ENCODE measurements around the gene GTSE1.
A peak's percentile ranks its signal among the peaks of the same experiment; 100 is the strongest.

The GTSE1 gene

DNA sequence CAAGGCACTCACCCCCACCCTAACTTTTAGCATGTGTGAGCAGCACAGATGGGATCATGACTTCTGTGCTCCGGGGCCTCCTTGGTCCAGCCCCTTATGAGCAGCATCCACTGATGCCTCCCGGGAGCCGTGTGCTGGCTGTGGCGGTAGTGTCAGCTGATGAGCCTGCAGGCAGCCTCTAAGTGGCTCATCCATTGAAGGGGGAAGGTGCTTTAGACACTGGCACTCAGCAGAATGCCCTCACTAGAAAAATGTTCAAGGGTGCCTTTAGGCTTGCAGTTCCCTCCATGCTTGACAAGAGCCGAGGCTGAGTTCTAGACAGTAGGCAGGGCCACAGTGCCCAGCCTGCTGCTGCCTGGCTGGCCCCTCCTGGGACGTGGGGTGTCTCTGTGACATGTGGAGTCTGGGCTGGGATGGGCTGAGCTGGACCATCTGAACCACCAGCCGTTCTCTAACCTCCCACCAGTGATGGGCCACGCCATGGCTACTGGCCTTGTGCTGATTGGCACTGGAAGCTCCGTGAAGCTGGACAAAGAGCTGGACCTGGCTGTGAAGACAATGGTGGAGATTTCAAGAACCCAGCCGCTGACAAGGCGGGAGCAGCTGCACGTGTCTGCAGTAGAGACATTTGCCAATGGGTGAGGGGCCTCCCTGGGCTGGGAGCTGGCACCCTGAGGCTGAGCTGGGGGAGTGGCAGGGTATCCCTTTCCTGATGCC is 23.1 kb upstream of the GTSE1 start:
- Histone ChIP-seq H3K36me3 (ENCODE audit: control insufficient read depth in 1 of 2, insufficient read depth in 2 of 2, low read length in 2 of 2) (peaks cover 36 to 65% of the 10 kb centered on the region in 2 donors), H3K9me3 (ENCODE audit: control insufficient read depth in 1 of 2, low read length in 2 of 2) (no peaks in the 10 kb centered on the region), H3K9ac (ENCODE audit: low read depth in 1 of 2, low read length in 2 of 2) (no peak overlapping the region), H3K4me1 (ENCODE audit: control insufficient read depth in 1 of 2, insufficient read depth in 2 of 2, low read length in 2 of 2) (peaks cover 14% of the 10 kb centered on the region in 2 donors), H3K4me3 (ENCODE audit: low read depth in 1 of 2, low read length in 2 of 2) (no peak overlapping the region), H3K27ac (ENCODE audit: low read depth, low read length) (no peak overlapping the region), H3K27me3 (ENCODE audit: control insufficient read depth in 1 of 2, insufficient read depth in 2 of 2, low read length in 2 of 2) (no peaks in the 10 kb centered on the region)

DNA sequence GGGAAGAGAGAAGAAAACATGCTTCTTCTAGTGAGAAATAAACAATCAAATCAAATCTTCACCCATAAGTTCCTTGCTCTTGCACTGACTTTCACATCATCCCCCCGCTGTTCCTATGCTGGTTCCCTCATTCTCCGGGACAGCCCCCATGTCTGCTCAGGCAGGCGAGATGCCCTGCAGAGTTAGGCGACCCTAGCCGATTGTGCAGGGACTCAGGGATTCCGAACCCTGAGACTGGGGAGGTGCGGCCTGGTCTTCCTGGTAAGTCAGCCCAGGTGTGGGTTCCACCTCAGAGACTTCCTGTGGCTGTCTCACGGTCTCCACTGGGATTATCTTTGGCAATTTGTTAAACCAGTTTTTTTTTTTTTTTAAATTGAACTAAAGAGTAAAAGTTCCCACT is 22.3 kb upstream of the GTSE1 start:
- no peak overlapping the region for H3K9ac ChIP-seq (ENCODE audit: low read depth in 1 of 2, low read length in 2 of 2)
- H3K4me1 ChIP-seq (ENCODE audit: control insufficient read depth in 1 of 2, insufficient read depth in 2 of 2, low read length in 2 of 2), result peaks cover 8 to 9% of the 10 kb centered on the region in 2 donors
- peaks cover 43 to 72% of the 10 kb centered on the region in 2 donors for H3K36me3 ChIP-seq (ENCODE audit: control insufficient read depth in 1 of 2, insufficient read depth in 2 of 2, low read length in 2 of 2)

DNA sequence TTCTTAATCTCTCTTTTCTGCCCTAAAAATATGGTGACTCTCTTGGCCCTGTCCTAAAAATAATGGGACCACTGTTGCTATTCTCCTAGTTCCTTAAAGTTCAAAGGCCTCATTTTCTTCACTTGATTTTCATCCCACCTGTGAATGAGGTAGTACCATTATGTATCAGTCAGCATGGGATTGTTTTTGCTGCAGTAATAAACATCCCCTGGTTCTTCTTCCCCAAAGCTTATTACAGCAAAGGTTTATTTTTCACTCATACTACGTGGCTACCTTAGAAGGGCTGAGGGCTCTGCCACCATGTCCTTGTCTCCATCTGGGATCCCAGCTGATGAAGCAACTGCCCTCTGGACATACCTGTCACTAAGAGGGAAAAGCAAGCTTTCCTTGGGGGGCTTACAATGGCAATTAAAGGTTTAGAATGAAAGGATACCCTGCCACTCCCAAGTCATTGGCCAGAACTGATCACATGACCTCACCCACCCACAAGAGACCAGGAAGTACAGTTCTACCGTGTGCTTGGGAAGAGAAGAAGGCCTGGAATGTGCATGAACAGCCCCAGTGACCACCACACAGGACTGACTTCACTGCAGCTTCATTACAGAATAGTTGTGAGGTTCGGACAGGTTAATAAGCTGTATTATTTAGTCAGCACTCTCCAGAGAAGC is 21.1 kb upstream of the GTSE1 start:
- Histone ChIP-seq H3K4me1 (ENCODE audit: control insufficient read depth in 1 of 2, insufficient read depth in 2 of 2, low read length in 2 of 2) (peaks cover 0 to 2% of the 10 kb centered on the region in 2 donors), H3K36me3 (ENCODE audit: control insufficient read depth in 1 of 2, insufficient read depth in 2 of 2, low read length in 2 of 2) (peaks cover 51 to 81% of the 10 kb centered on the region in 2 donors), H3K27ac (ENCODE audit: low read depth, low read length) (no peak overlapping the region), H3K4me3 (ENCODE audit: low read depth in 1 of 2, low read length in 2 of 2) (no peak overlapping the region), H3K27me3 (ENCODE audit: control insufficient read depth in 1 of 2, insufficient read depth in 2 of 2, low read length in 2 of 2) (no peaks in the 10 kb centered on the region), H3K9me3 (ENCODE audit: control insufficient read depth in 1 of 2, low read length in 2 of 2) (no peaks in the 10 kb centered on the region), H3K9ac (ENCODE audit: low read depth in 1 of 2, low read length in 2 of 2) (no peak overlapping the region)

More for the DNA sequence above, 22.3 kb upstream of the GTSE1 start:
- no peak overlapping the region for H3K4me3 ChIP-seq (ENCODE audit: low read depth in 1 of 2, low read length in 2 of 2)
- no peak overlapping the region for H3K27ac ChIP-seq (ENCODE audit: low read depth, low read length)
- H3K27me3 ChIP-seq (ENCODE audit: control insufficient read depth in 1 of 2, insufficient read depth in 2 of 2, low read length in 2 of 2), result no peaks in the 10 kb centered on the region
- no peaks in the 10 kb centered on the region for H3K9me3 ChIP-seq (ENCODE audit: control insufficient read depth in 1 of 2, low read length in 2 of 2)

DNA sequence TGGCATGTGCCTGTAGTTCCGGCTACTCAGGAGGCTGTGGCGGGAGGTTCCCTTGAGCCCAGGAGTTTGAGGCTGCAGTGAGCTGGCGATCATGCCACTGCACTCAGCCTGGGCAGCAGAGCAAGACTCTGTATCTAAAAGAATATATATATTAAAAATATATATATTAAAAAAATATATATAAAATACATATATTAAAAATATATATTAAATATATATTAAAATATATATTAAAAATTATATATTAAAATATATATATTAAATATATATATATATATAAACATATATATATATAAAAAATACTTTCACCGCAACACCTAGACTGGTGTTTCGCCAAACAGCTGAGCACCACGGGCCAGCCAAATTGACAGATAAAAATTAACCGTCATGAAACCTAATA is 20.1 kb upstream of the GTSE1 start:
- peaks cover 56 to 88% of the 10 kb centered on the region in 2 donors for H3K36me3 ChIP-seq (ENCODE audit: control insufficient read depth in 1 of 2, insufficient read depth in 2 of 2, low read length in 2 of 2)

DNA sequence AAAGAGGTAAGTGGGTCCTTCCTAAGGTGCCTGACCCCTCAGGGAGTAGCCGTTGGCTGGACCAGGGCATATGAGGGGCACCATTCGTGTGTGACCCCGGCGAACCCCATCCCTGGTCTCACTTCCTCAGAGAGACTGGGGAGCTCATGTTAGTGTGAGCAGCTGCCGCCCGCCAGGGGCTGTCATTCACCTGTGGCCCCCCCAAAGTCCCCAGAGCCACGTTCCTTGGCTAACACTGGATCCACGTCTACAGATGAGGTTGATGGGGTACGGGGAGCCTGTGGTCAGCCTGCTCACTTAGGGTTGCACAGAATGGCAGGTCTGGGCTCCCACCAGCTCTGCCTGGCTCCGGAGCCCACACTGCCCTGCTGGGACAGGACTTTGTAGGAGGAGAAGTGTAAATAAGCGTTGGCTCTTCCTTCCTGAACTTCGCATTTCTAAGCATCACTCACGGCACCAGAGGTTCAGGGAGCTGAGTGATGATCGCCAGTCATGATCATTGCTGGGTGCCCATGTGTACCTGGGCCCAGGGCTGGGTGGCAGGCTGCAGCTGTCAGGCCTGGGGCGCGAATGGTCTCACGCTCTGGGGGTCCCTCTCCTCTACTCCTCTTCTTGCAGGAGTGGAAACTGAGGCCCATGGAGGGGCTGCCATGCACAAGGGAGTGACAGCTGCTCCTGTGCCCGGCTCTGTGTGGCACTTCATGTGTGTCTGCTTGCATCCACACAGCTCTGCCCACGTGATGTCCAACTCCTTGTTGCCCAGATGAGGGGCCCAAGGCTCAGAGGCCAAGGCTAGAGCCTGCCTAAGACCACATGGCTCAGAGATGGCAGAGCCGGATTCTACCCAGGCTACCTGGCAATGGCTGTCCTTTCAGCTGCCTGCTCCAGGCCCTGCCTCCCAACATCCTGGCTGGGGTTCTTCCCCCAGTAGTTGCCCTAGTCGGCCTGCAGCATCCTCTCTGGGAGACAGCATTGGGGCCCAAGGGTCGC is 17.7 kb upstream of the GTSE1 start:
- Histone ChIP-seq H3K27me3 (ENCODE audit: control insufficient read depth in 1 of 2, insufficient read depth in 2 of 2, low read length in 2 of 2) (no peaks in the 10 kb centered on the region), H3K4me3 (ENCODE audit: low read depth in 1 of 2, low read length in 2 of 2) (no peak overlapping the region), H3K9ac (ENCODE audit: low read depth in 1 of 2, low read length in 2 of 2) (no peak overlapping the region), H3K27ac (ENCODE audit: low read depth, low read length) (no peak overlapping the region), H3K9me3 (ENCODE audit: control insufficient read depth in 1 of 2, low read length in 2 of 2) (no peaks in the 10 kb centered on the region), H3K36me3 (ENCODE audit: control insufficient read depth in 1 of 2, insufficient read depth in 2 of 2, low read length in 2 of 2) (peaks cover 46 to 85% of the 10 kb centered on the region in 2 donors), H3K4me1 (ENCODE audit: control insufficient read depth in 1 of 2, insufficient read depth in 2 of 2, low read length in 2 of 2) (peaks cover 0 to 9% of the 10 kb centered on the region in 2 donors)

More for the DNA sequence above, 20.1 kb upstream of the GTSE1 start:
- H3K27me3 ChIP-seq (ENCODE audit: control insufficient read depth in 1 of 2, insufficient read depth in 2 of 2, low read length in 2 of 2), result no peaks in the 10 kb centered on the region
- H3K9me3 ChIP-seq (ENCODE audit: control insufficient read depth in 1 of 2, low read length in 2 of 2), result no peaks in the 10 kb centered on the region
- no peak overlapping the region for H3K4me3 ChIP-seq (ENCODE audit: low read depth in 1 of 2, low read length in 2 of 2)
- peaks cover 0 to 9% of the 10 kb centered on the region in 2 donors for H3K4me1 ChIP-seq (ENCODE audit: control insufficient read depth in 1 of 2, insufficient read depth in 2 of 2, low read length in 2 of 2)
- no peak overlapping the region for H3K27ac ChIP-seq (ENCODE audit: low read depth, low read length)
- H3K9ac ChIP-seq (ENCODE audit: low read depth in 1 of 2, low read length in 2 of 2), result no peak overlapping the region

DNA sequence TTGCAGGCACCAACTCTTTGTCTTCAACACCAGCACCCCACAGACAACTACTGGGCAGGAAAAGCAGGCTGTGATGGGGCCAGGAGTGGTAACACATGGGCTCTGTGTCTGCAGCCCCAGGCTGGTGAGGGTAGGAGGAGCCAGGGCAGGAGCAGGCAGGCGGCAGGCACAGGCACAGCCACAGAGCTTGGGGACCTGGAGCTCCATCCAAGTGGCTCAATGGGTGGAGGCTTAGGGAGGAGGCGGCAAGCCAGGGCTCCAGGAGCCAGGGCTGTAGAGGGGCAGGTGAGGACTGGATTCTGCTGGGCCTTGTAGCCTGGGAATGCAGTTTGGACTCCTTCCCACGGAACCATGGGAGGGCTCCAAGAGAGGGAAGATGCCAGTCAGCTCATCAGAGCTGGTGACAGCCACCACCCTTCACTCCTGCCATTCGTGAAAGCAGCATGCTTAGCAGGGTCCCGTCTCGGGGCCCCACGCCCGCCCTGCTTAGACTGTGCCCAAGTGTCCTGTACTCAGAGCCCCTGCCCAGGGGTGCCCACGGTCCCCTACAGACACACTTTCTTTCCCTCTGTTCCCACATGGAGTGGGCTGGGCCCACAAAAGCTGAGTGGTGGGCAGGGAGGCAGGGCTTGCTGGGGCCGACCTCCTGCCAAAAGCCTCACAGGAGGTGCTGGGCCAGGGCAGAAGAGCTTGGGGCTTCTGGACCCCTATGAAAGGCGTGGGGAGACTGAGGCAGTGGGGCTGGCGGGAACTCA is 16.4 kb upstream of the GTSE1 start:
- peaks cover 0 to 9% of the 10 kb centered on the region in 2 donors for H3K4me1 ChIP-seq (ENCODE audit: control insufficient read depth in 1 of 2, insufficient read depth in 2 of 2, low read length in 2 of 2)
- no peaks in the 10 kb centered on the region for H3K27me3 ChIP-seq (ENCODE audit: control insufficient read depth in 1 of 2, insufficient read depth in 2 of 2, low read length in 2 of 2)
- no peaks in the 10 kb centered on the region for H3K9me3 ChIP-seq (ENCODE audit: control insufficient read depth in 1 of 2, low read length in 2 of 2)
- H3K4me3 ChIP-seq (ENCODE audit: low read depth in 1 of 2, low read length in 2 of 2), result no peak overlapping the region
- peak overlapping the region; percentile 61 for H3K27ac ChIP-seq (ENCODE audit: low read depth, low read length)
- H3K36me3 ChIP-seq (ENCODE audit: control insufficient read depth in 1 of 2, insufficient read depth in 2 of 2, low read length in 2 of 2), result peaks cover 53 to 87% of the 10 kb centered on the region in 2 donors
- no peak overlapping the region for H3K9ac ChIP-seq (ENCODE audit: low read depth in 1 of 2, low read length in 2 of 2)

DNA sequence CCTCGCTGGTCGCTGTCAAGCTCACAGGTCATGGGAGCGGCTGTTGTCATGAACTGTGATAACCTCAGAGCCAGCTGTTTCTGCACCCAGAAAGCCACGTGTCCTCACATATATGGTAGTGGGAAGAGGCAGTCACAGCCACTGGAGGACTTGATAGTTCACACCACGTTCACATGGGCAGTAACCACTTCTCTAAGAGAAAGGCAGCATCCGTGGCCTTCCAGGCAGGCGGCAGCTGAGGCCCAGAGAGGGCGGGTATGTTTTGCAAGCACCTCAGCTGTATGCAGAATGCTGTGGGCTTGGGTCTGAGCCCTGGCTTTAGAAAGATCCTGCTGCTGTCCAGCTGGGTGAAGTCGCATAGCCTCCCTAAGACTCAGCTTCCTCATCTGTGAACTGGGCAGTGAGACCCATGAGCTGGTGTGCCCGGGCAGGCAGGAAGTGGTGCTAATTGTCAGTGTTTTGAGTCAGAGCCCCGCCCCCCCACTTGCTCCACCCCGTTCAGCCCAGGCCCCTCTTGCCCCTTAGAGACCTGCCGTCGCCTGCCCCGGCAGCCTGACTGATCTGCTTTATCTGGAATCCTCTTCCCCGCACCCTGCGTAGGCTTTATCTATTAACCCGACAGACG is 15.6 kb upstream of the GTSE1 start:
- no peak overlapping the region for H3K27ac ChIP-seq (ENCODE audit: low read depth, low read length)
- H3K4me3 ChIP-seq (ENCODE audit: low read depth in 1 of 2, low read length in 2 of 2), result no peak overlapping the region
- H3K36me3 ChIP-seq (ENCODE audit: control insufficient read depth in 1 of 2, insufficient read depth in 2 of 2, low read length in 2 of 2), result peaks cover 50 to 84% of the 10 kb centered on the region in 2 donors
- no peak overlapping the region for H3K9ac ChIP-seq (ENCODE audit: low read depth in 1 of 2, low read length in 2 of 2)
- H3K4me1 ChIP-seq (ENCODE audit: control insufficient read depth in 1 of 2, insufficient read depth in 2 of 2, low read length in 2 of 2), result peaks cover 0 to 9% of the 10 kb centered on the region in 2 donors
- H3K27me3 ChIP-seq (ENCODE audit: control insufficient read depth in 1 of 2, insufficient read depth in 2 of 2, low read length in 2 of 2), result no peaks in the 10 kb centered on the region
- H3K9me3 ChIP-seq (ENCODE audit: control insufficient read depth in 1 of 2, low read length in 2 of 2), result no peaks in the 10 kb centered on the region

DNA sequence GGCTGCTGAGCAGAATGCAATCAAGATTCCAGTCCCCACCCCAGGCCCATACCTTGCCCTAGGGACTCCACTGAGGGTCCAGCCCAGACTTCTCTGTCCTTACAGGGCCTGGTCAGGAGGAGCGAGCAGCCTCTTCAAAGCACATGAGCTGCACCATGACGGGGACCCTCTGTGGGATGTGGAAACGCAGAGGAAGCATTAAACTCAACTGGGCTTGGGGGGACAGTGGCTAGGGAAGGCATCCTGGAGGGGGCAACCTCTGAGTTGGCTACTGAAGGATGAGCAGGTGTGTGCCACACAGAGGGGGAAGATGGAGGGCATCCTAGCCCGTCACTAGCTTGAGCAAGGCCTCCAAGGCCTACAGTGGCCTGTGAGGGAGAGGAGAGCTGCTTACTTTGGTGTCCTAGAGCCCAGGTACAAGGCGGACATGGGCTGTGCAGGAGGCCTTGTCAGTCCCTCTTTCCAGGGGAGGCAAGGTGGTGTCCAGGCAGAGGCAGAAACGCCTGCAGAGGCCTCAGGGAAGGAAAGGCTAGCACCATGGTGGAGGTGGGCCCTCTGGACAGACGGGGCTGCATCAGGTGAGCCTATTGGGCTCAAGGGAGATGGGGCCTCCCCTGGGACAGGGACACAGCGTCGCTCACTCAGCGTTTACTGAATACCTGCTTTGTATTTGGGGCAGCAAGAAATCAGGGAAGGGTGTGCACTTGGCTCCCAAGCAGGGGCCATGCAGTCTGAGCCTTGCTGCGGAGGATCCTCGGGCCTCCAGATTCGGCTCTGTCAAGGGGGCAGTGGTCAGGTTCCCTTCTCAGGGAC is 14.6 kb upstream of the GTSE1 start:
- Histone ChIP-seq H3K27me3 (ENCODE audit: control insufficient read depth in 1 of 2, insufficient read depth in 2 of 2, low read length in 2 of 2) (no peaks in the 10 kb centered on the region), H3K9me3 (ENCODE audit: control insufficient read depth in 1 of 2, low read length in 2 of 2) (no peaks in the 10 kb centered on the region), H3K4me3 (ENCODE audit: low read depth in 1 of 2, low read length in 2 of 2) (no peak overlapping the region), H3K36me3 (ENCODE audit: control insufficient read depth in 1 of 2, insufficient read depth in 2 of 2, low read length in 2 of 2) (peaks cover 54 to 90% of the 10 kb centered on the region in 2 donors), H3K9ac (ENCODE audit: low read depth in 1 of 2, low read length in 2 of 2) (no peak overlapping the region), H3K27ac (ENCODE audit: low read depth, low read length) (no peak overlapping the region), H3K4me1 (ENCODE audit: control insufficient read depth in 1 of 2, insufficient read depth in 2 of 2, low read length in 2 of 2) (peaks cover 5 to 9% of the 10 kb centered on the region in 2 donors)

Measured in duodenal mucosa (tissue), 2 donors.